Measurements from ENCODE around the gene COBL. TPM values are rescaled to one million over a fixed set of nuclear protein-coding genes. Genes with fewer than 3 reads are reported as not detected.

Gene COBL
- not detected in 2 replicates for total RNA-seq

GRCh38 chr7:51316666-51317581 lies at the start of gene COBL:
TSS of gene COBL (minus strand) at chr7:51316809. CDS start at chr7:51316633, 176 bp downstream.

